Activated T-helper 2 cell treated with anti-CD3 and anti-CD28 coated beads, Interferon-gamma antibody, Interleukin-2, Interleukin-4, amounts not matched to agents 10 μg/mL and 5 μg/mL and 100 μg/mL, durations not matched to agents 14 hours and 24 hours and 36 hours (primary cell): ENCODE results near the gene TMEM72. TPM values are rescaled to one million over a fixed set of nuclear protein-coding genes. Genes with fewer than 3 reads are reported as not detected.
A peak's percentile ranks its signal among the peaks of the same experiment; 100 is the strongest.

ENCODE experiments used
- DNase-seq: peaks from one replicate; pipeline ENCODE4 v3.0.0; 2021; ENCODE audit warnings: low spot score
- H3K27ac Mint-ChIP-seq: one replicate; pipeline ENCODE4 v1.8.0; 2021; ENCODE audit warnings: mixed read lengths
- H3K27me3 Mint-ChIP-seq: one replicate; pipeline ENCODE4 v1.8.0; 2021; ENCODE audit warnings: low read depth, mixed read lengths
- H3K36me3 Mint-ChIP-seq: one replicate; pipeline ENCODE4 v1.8.0; 2021; ENCODE audit warnings: low read depth, mixed read lengths
- H3K4me1 Mint-ChIP-seq: one replicate; pipeline ENCODE4 v1.8.0; 2021; ENCODE audit warnings: low read depth, mixed read lengths
- H3K4me3 Mint-ChIP-seq: one replicate; pipeline ENCODE4 v1.8.0; 2021; ENCODE audit warnings: low read depth, mild to moderate bottlenecking, moderate library complexity, mixed read lengths
- H3K9me3 Mint-ChIP-seq: one replicate; pipeline ENCODE4 v1.8.0; 2021; ENCODE audit warnings: mixed read lengths
- intact Hi-C: fragments of 100-400 bp; cut with micrococcal nuclease; formaldehyde crosslinking; loops from one replicate; pipeline ENCODE4 v1.15.1; 2023
- total RNA-seq: library from RNA; stranded (reverse); gene quantifications from 2 replicates; pipeline ENCODE4 v1.2.3, GENCODE V29; 2022

Gene TMEM72
- total RNA-seq, 1 donor from 2014 or later = not detected

GRCh38 chr10:44934416-44935200 lies 23.5 kb downstream of the TMEM72 start:
- no peaks in the 10 kb centered on the region for H3K27me3 Mint-ChIP-seq
- no peak overlapping the region for H3K4me3 Mint-ChIP-seq
- H3K27ac Mint-ChIP-seq = no peak overlapping the region
- DNase-seq = no peak
- intact Hi-C loops = no loop called here
- H3K36me3 Mint-ChIP-seq = no peaks in the 10 kb centered on the region
- peaks cover 8% of the 10 kb centered on the region for H3K4me1 Mint-ChIP-seq
- H3K9me3 Mint-ChIP-seq = no peaks in the 10 kb centered on the region

- Mint-ChIP-seq H3K4me1 (peaks cover 8% of the 10 kb centered on the region), H3K9me3 (no peaks in the 10 kb centered on the region), H3K27me3 (no peaks in the 10 kb centered on the region), H3K27ac (no peak overlapping the region), H3K4me3 (no peak overlapping the region), H3K36me3 (no peaks in the 10 kb centered on the region)
- intact Hi-C loops = no loop called here
- peak; percentile 1 for DNase-seq
Measured at GRCh38 chr10:44935201-44935965, 24.2 kb downstream of the TMEM72 start.

GRCh38 chr10:44935966-44936295 lies 24.8 kb downstream of the TMEM72 start:
- no peaks in the 10 kb centered on the region for H3K9me3 Mint-ChIP-seq
- peaks cover 8% of the 10 kb centered on the region for H3K4me1 Mint-ChIP-seq
- no peak overlapping the region for H3K27ac Mint-ChIP-seq
- H3K36me3 Mint-ChIP-seq = no peaks in the 10 kb centered on the region
- no peak for DNase-seq
- H3K4me3 Mint-ChIP-seq = no peak overlapping the region
- H3K27me3 Mint-ChIP-seq = no peaks in the 10 kb centered on the region
- intact Hi-C loops = no loop called here

GRCh38 chr10:44936314-44936975 lies 25.3 kb downstream of the TMEM72 start:
- no peaks in the 10 kb centered on the region for H3K36me3 Mint-ChIP-seq
- H3K27me3 Mint-ChIP-seq = peaks cover 4% of the 10 kb centered on the region
- intact Hi-C loops = no loop called here
- H3K4me1 Mint-ChIP-seq = peaks cover 8% of the 10 kb centered on the region
- no peaks in the 10 kb centered on the region for H3K9me3 Mint-ChIP-seq
- DNase-seq = no peak
- no peak overlapping the region for H3K4me3 Mint-ChIP-seq
- H3K27ac Mint-ChIP-seq = no peak overlapping the region

GRCh38 chr10:44937196-44938005 lies 26.3 kb downstream of the TMEM72 start:
- Mint-ChIP-seq H3K9me3 (no peaks in the 10 kb centered on the region), H3K36me3 (no peaks in the 10 kb centered on the region), H3K4me3 (no peak overlapping the region), H3K27me3 (peaks cover 8% of the 10 kb centered on the region), H3K27ac (no peak overlapping the region), H3K4me1 (peaks cover 8% of the 10 kb centered on the region)
- intact Hi-C loops = no loop called here
- no peak for DNase-seq

- Mint-ChIP-seq H3K27me3 (peaks cover 14% of the 10 kb centered on the region), H3K4me1 (peaks cover 8% of the 10 kb centered on the region), H3K27ac (no peak overlapping the region), H3K9me3 (peaks cover under 1% of the 10 kb centered on the region), H3K4me3 (no peak overlapping the region), H3K36me3 (no peaks in the 10 kb centered on the region)
- DNase-seq = no peak
- intact Hi-C loops = no loop called here
Measured at GRCh38 chr10:44938956-44939355, 27.8 kb downstream of the TMEM72 start.

GRCh38 chr10:44939691-44940401 lies 28.7 kb downstream of the TMEM72 start:
- no peak for DNase-seq
- no peak overlapping the region for H3K27ac Mint-ChIP-seq
- peaks cover 16% of the 10 kb centered on the region for H3K27me3 Mint-ChIP-seq
- H3K4me3 Mint-ChIP-seq = no peak overlapping the region
- intact Hi-C loops = no loop called here
- no peaks in the 10 kb centered on the region for H3K36me3 Mint-ChIP-seq
- H3K4me1 Mint-ChIP-seq = peaks cover 8% of the 10 kb centered on the region
- H3K9me3 Mint-ChIP-seq = peaks cover 10% of the 10 kb centered on the region

- intact Hi-C loops = no loop called here
- Mint-ChIP-seq H3K4me3 (no peak overlapping the region), H3K27ac (no peak overlapping the region), H3K9me3 (peaks cover 18% of the 10 kb centered on the region), H3K27me3 (peaks cover 18% of the 10 kb centered on the region), H3K4me1 (peaks cover 2% of the 10 kb centered on the region), H3K36me3 (peaks cover 3% of the 10 kb centered on the region)
- no peak for DNase-seq
Measured at GRCh38 chr10:44944354-44944753, 33.2 kb downstream of the TMEM72 start.

GRCh38 chr10:44946205-44946604 lies 35.1 kb downstream of the TMEM72 start:
- Mint-ChIP-seq H3K27ac (no peak overlapping the region), H3K4me3 (no peak overlapping the region), H3K27me3 (peaks cover 16% of the 10 kb centered on the region), H3K9me3 (peaks cover 18% of the 10 kb centered on the region), H3K4me1 (peaks cover 2% of the 10 kb centered on the region), H3K36me3 (peaks cover 3% of the 10 kb centered on the region)
- DNase-seq = no peak
- intact Hi-C loops = no loop called here

GRCh38 chr10:44947371-44948152 lies 36.4 kb downstream of the TMEM72 start:
- Mint-ChIP-seq H3K4me1 (peaks cover 2% of the 10 kb centered on the region), H3K27me3 (peaks cover 9% of the 10 kb centered on the region), H3K9me3 (peaks cover 18% of the 10 kb centered on the region), H3K4me3 (no peak overlapping the region), H3K27ac (no peak overlapping the region), H3K36me3 (peaks cover 3% of the 10 kb centered on the region)
- intact Hi-C loops = no loop called here
- DNase-seq = peak; percentile 1

GRCh38 chr10:44948642-44949041 lies 37.5 kb downstream of the TMEM72 start:
- Mint-ChIP-seq H3K27me3 (peaks cover 4% of the 10 kb centered on the region), H3K4me3 (no peak overlapping the region), H3K4me1 (peaks cover 2% of the 10 kb centered on the region), H3K36me3 (peaks cover 3% of the 10 kb centered on the region), H3K9me3 (peaks cover 18% of the 10 kb centered on the region), H3K27ac (no peak overlapping the region)
- DNase-seq = no peak
- intact Hi-C loops = no loop called here
